HepG2 (cell line): Measurements from ENCODE around the gene SCRG1. TPM values are rescaled to one million over a fixed set of nuclear protein-coding genes. Genes with fewer than 3 reads are reported as not detected.
A peak's percentile ranks its signal among the peaks of the same experiment; 100 is the strongest.

Source experiments
- AHR ChIP-seq: IDR thresholded peaks from 2 replicates; pipeline ENCODE4 v1.6.1; 2018; ENCODE audit warnings: missing genetic modification reagents, missing compliant biosample characterization
- ATF3 ChIP-seq: sonication (generic); formaldehyde crosslinking; IDR thresholded peaks from 2 replicates; pipeline ENCODE4 v1.4.0; 2020; ENCODE audit warnings: missing genetic modification reagents
- CBX5 ChIP-seq: sonication (generic); formaldehyde crosslinking; IDR thresholded peaks from 2 replicates; pipeline ENCODE4 v1.4.0; 2020; ENCODE audit warnings: missing genetic modification reagents, borderline replicate concordance
- CENPT ChIP-seq: sonication (generic); formaldehyde crosslinking; IDR thresholded peaks from 2 replicates; pipeline ENCODE4 v1.8.0; 2022; ENCODE audit warnings: low read depth, mild to moderate bottlenecking, moderate library complexity, missing genetic modification reagents
- CREB1 ChIP-seq, 2 experiments: fragments of 450-650 bp in 1 of 2; IDR thresholded peaks; 2 replicates each; pipeline ENCODE4 v1.6.1; 2016 to 2017; ENCODE audit warnings: control low read depth in 1 of 2, mild to moderate bottlenecking in 1 of 2, missing compliant biosample characterization in 1 of 2, missing genetic modification characterization in 1 of 2
- EP300 ChIP-seq, 3 experiments: sonication (generic) in 1 of 3; formaldehyde crosslinking in 1 of 3; IDR thresholded peaks; 2 replicates each; pipeline versions ENCODE4 v1.5.1 to v1.6.1; 2011 to 2020; ENCODE audit warnings: low read depth in 2 of 3, low read length in 2 of 3, borderline replicate concordance in 1 of 3, improper control_type of control experiment in 1 of 3, mild to moderate bottlenecking in 1 of 3, missing genetic modification reagents in 1 of 3, moderate library complexity in 1 of 3
- ISL2 ChIP-seq: sonication (generic); formaldehyde crosslinking; IDR thresholded peaks from 2 replicates; pipeline ENCODE4 v1.5.0; 2020; ENCODE audit warnings: missing genetic modification reagents
- KLF15 ChIP-seq: sonication (generic); formaldehyde crosslinking; IDR thresholded peaks from 2 replicates; pipeline ENCODE4 v1.8.1; 2023; ENCODE audit warnings: borderline replicate concordance, mild to moderate bottlenecking, inconsistent platforms, missing genetic modification reagents, mixed read lengths
- KLF6 ChIP-seq: IDR thresholded peaks from 2 replicates; pipeline ENCODE4 v1.8.0; 2016; ENCODE audit warnings: missing biosample characterization, missing genetic modification reagents
- NR2C2 ChIP-seq: sonication (generic); formaldehyde crosslinking; IDR thresholded peaks from 2 replicates; pipeline ENCODE4 v1.4.0; 2020; ENCODE audit warnings: missing genetic modification reagents, mild to moderate bottlenecking, moderate library complexity, borderline replicate concordance
- RXRA ChIP-seq: sonication (generic); formaldehyde crosslinking; IDR thresholded peaks from 2 replicates; pipeline ENCODE4 v1.5.1; 2020; ENCODE audit warnings: missing genetic modification reagents
- TBP ChIP-seq: sonication (generic); formaldehyde crosslinking; IDR thresholded peaks from 2 replicates; pipeline ENCODE4 v1.5.0; 2020; ENCODE audit warnings: missing genetic modification reagents
- TGIF2 ChIP-seq: IDR thresholded peaks from 2 replicates; pipeline ENCODE4 v1.6.1; 2016; ENCODE audit warnings: control low read depth, missing compliant biosample characterization
- U2AF1 ChIP-seq: fragments of 200-400 bp; formaldehyde crosslinking; optimal IDR thresholded peaks from 2 replicates; pipeline ENCODE3; 2017; ENCODE audit warnings: mild to moderate bottlenecking, low read depth, low read length
- ZBTB42 ChIP-seq: sonication (generic); formaldehyde crosslinking; IDR thresholded peaks from 2 replicates; pipeline ENCODE4 v1.5.0; 2020; ENCODE audit warnings: mild to moderate bottlenecking, missing genetic modification reagents
- ZNF253 ChIP-seq: sonication (generic); formaldehyde crosslinking; IDR thresholded peaks from 2 replicates; pipeline ENCODE4 v1.8.0; 2022; ENCODE audit warnings: mild to moderate bottlenecking, missing genetic modification reagents, borderline replicate concordance
- ZNF264 ChIP-seq: sonication (generic); formaldehyde crosslinking; IDR thresholded peaks from 2 replicates; pipeline ENCODE4 v1.4.0; 2020; ENCODE audit warnings: missing genetic modification reagents
- ZNF317 ChIP-seq: sonication (generic); formaldehyde crosslinking; IDR thresholded peaks from 2 replicates; pipeline ENCODE4 v1.5.0; 2020; ENCODE audit warnings: mild to moderate bottlenecking, missing genetic modification reagents
- ZNF343 ChIP-seq: sonication (generic); formaldehyde crosslinking; IDR thresholded peaks from 2 replicates; pipeline ENCODE4 v1.4.0; 2020; ENCODE audit warnings: mild to moderate bottlenecking, missing genetic modification reagents
- ZNF543 ChIP-seq: sonication (generic); formaldehyde crosslinking; IDR thresholded peaks from 2 replicates; pipeline ENCODE4 v1.4.0; 2020; ENCODE audit warnings: mild to moderate bottlenecking, missing genetic modification reagents
- ZNF615 ChIP-seq: sonication (generic); formaldehyde crosslinking; IDR thresholded peaks from 2 replicates; pipeline ENCODE4 v1.5.0; 2020; ENCODE audit warnings: mild to moderate bottlenecking, missing genetic modification reagents, borderline replicate concordance
- ZNF639 ChIP-seq: conservative IDR thresholded peaks from 2 replicates; pipeline ENCODE4 v1.6.1; 2018; ENCODE audit warnings: missing genetic modification reagents
- ZNF770 ChIP-seq: sonication (generic); formaldehyde crosslinking; IDR thresholded peaks from 2 replicates; pipeline ENCODE4 v1.5.0; 2020; ENCODE audit warnings: mild to moderate bottlenecking, missing genetic modification reagents
- ZNF776 ChIP-seq: sonication (generic); formaldehyde crosslinking; IDR thresholded peaks from 2 replicates; pipeline ENCODE4 v1.4.0; 2020; ENCODE audit warnings: mild to moderate bottlenecking, missing genetic modification reagents
- polyA plus RNA-seq, 8 experiments: library from polyadenylated mRNA; depleted of rRNA in 3 of 8; stranded (reverse) in 7 of 8; unstranded in 1 of 8; fragments of >200 nt; fragmentation: Illumina TruSeq in 4 of 8; extraction: Trizol in 4 of 8; gene quantifications; 2 replicates each; pipeline versions ENCODE4 v1.2.1 to v1.2.3, GENCODE V29; 2011 to 2016; ENCODE audit warnings: low read depth in 4 of 8, missing spikeins in 1 of 8, mixed read lengths in 1 of 8; ENCODE audit not compliant: insufficient read depth in 1 of 8
- total RNA-seq, 5 experiments: library from RNA; depleted of rRNA; stranded (reverse); fragments of >200 nt; fragmentation: Illumina TruSeq; extraction: Trizol; gene quantifications; 2 replicates each; pipeline ENCODE4 v1.2.3, GENCODE V29; 2016; ENCODE audit warnings: low read depth in 1 of 5
- TF ChIP-seq, protein P1 (sequence below): sonication (generic); formaldehyde crosslinking; conservative IDR thresholded peaks from 2 replicates; pipeline ENCODE4 v1.4.0; 2020; ENCODE audit warnings: missing genetic modification reagents

Gene SCRG1
- total and polyA plus RNA-seq, 2 of the 13 experiments (the other 11 are each of a cell fraction or from before 2014, with no cell fraction given) = not detected

GRCh38 chr4:173370477-173371291, 28.2 kb downstream of the SCRG1 start, which contains the start of gene SAP30 (continued):
- TF ChIP-seq ZBTB42 (CRISPR knock-in tag) = no peak
- peak; percentile 38; the same call in 1 of the 2 replicates for TF ChIP-seq KLF6
- TF ChIP-seq RXRA (CRISPR knock-in tag) = 0 out of 2 replicates have a peak, but pooled peaks have one; percentile 29
- 0 out of 2 replicates have a peak, but pooled peaks have one; percentile 23 for TF ChIP-seq ZNF264
- no peak for TF ChIP-seq TBP
- peak; percentile 27; the same call in 1 of the 2 replicates for TF ChIP-seq ISL2 (CRISPR knock-in tag)
- 0 out of 2 replicates have a peak, but pooled peaks have one; percentile 16 for TF ChIP-seq CBX5
- peak; percentile 88; the same call in 1 of the 2 replicates for TF ChIP-seq TGIF2 (CRISPR knock-in tag)
- 0 out of 2 replicates have a peak, but pooled peaks have one; percentile 58 for TF ChIP-seq ZNF543 (CRISPR knock-in tag)
- no peak for TF ChIP-seq EP300 (IDR thresholded peaks at IDR 0.05; ENCODE audit: low read depth in 2 of 2, low read length in 2 of 2)
- TF ChIP-seq EP300 (CRISPR knock-in tag; IDR thresholded peaks at IDR 0.05; ENCODE audit: borderline replicate concordance) = no peak
- TF ChIP-seq ZNF317 (CRISPR knock-in tag) = 0 out of 2 replicates have a peak, but pooled peaks have one; percentile 56
- TF ChIP-seq ZNF776 = peak; percentile 31; the same call in 1 of the 2 replicates
- peak; percentile 84; the same call in 1 of the 2 replicates for TF ChIP-seq AHR (CRISPR knock-in tag)
- TF ChIP-seq ZNF343 (CRISPR knock-in tag) = peak; percentile 76; the same call in 1 of the 2 replicates
- TF ChIP-seq ATF3 = no peak
- TF ChIP-seq ZNF639 (CRISPR knock-in tag) = peak; percentile 35; the same call in 1 of the 2 replicates
- TF ChIP-seq CENPT (CRISPR knock-in tag) = no peak
- TF ChIP-seq ZNF615 (CRISPR knock-in tag) = no peak
- 0 out of 2 replicates have a peak, but pooled peaks have one; percentile 40 for TF ChIP-seq ZNF770
- peak; percentile 54; the same call in 1 of the 2 replicates for TF ChIP-seq CREB1 (IDR thresholded peaks at IDR 0.05)
- TF ChIP-seq CREB1 (CRISPR knock-in tag; IDR thresholded peaks at IDR 0.05) = peak; percentile 81
- TF ChIP-seq ZNF253 (CRISPR knock-in tag) = no peak
- TF ChIP-seq U2AF1 = peak; percentile 79
- TF ChIP-seq KLF15 (CRISPR knock-in tag) = no peak
- TF ChIP-seq, protein P1, sequence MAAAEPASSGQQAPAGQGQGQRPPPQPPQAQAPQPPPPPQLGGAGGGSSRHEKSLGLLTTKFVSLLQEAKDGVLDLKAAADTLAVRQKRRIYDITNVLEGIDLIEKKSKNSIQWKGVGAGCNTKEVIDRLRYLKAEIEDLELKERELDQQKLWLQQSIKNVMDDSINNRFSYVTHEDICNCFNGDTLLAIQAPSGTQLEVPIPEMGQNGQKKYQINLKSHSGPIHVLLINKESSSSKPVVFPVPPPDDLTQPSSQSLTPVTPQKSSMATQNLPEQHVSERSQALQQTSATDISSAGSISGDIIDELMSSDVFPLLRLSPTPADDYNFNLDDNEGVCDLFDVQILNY (CRISPR knock-in tag) = no peak
- TF ChIP-seq NR2C2 = peak; percentile 71
